Chondrocyte (in vitro differentiated cells): Measurements from ENCODE around the gene COL15A1. TPM values are rescaled to one million over a fixed set of nuclear protein-coding genes. Genes with fewer than 3 reads are reported as not detected.

Experiments used
- DNase-seq: peaks from one replicate; pipeline ENCODE4 v3.0.0; 2021; ENCODE audit warnings: mixed read lengths, low spot score
- H3K27ac Mint-ChIP-seq: one replicate; pipeline ENCODE4 v1.8.0; 2021; ENCODE audit warnings: mild to moderate bottlenecking, moderate library complexity, mixed read lengths; ENCODE audit not compliant: unreplicated experiment
- H3K27me3 Mint-ChIP-seq: 2 replicates; pipeline ENCODE4 v1.8.0; 2021; ENCODE audit warnings: low read depth, mixed read lengths
- H3K36me3 Mint-ChIP-seq: 2 replicates; pipeline ENCODE4 v1.8.0; 2021; ENCODE audit warnings: low read depth, mixed read lengths
- H3K4me1 Mint-ChIP-seq: 2 replicates; pipeline ENCODE4 v1.8.0; 2021; ENCODE audit warnings: low read depth, mild to moderate bottlenecking, mixed read lengths
- H3K4me3 Mint-ChIP-seq: one replicate; pipeline ENCODE4 v1.8.0; 2021; ENCODE audit warnings: mild to moderate bottlenecking, moderate library complexity, mixed read lengths; ENCODE audit not compliant: unreplicated experiment
- H3K9me3 Mint-ChIP-seq: 2 replicates; pipeline ENCODE4 v1.8.0; 2021; ENCODE audit warnings: low read depth, mixed read lengths
- CTCF ChIP-seq: fragments of 200-600 bp; sonication (generic); IDR thresholded peaks from 2 replicates; pipeline ENCODE4 v1.5.0; 2021; ENCODE audit warnings: antibody characterized with exemption, mild to moderate bottlenecking, moderate library complexity
- total RNA-seq: library from RNA; stranded (reverse); gene quantifications from 3 replicates; pipeline ENCODE4 v1.2.1, GENCODE V29; 2021

The COL15A1 gene
- total RNA-seq, 1 donor from 2014 or later, result 5.4 TPM

- H3K36me3 Mint-ChIP-seq, result no peaks in the 10 kb centered on the region
- peaks cover 40% of the 10 kb centered on the region for H3K4me1 Mint-ChIP-seq
- TF ChIP-seq CTCF, result no peak
- peak overlapping the region; percentile 62 for H3K27ac Mint-ChIP-seq
- DNase-seq, result no peak
- H3K4me3 Mint-ChIP-seq, result no peak overlapping the region
- H3K27me3 Mint-ChIP-seq, result peaks cover 10% of the 10 kb centered on the region
- H3K9me3 Mint-ChIP-seq, result peaks cover 6% of the 10 kb centered on the region
Measured at GRCh38 chr9:99058964-99059921, 115.5 kb downstream of the COL15A1 start.

- peaks cover 39% of the 10 kb centered on the region for H3K4me1 Mint-ChIP-seq
Measured at GRCh38 chr9:99060621-99061020, 116.9 kb downstream of the COL15A1 start.

GRCh38 chr9:99062549-99062948 lies 118.8 kb downstream of the COL15A1 start:
- Mint-ChIP-seq H3K27ac (no peak overlapping the region), H3K4me3 (no peak overlapping the region), H3K36me3 (no peaks in the 10 kb centered on the region), H3K4me1 (peaks cover 43% of the 10 kb centered on the region), H3K9me3 (no peaks in the 10 kb centered on the region), H3K27me3 (peaks cover 10% of the 10 kb centered on the region)
- TF ChIP-seq CTCF, result no peak
- DNase-seq, result no peak

More at GRCh38 chr9:99060621-99061020, 116.9 kb downstream of the COL15A1 start:
- Mint-ChIP-seq H3K36me3 (no peaks in the 10 kb centered on the region), H3K4me3 (no peak overlapping the region), H3K27me3 (peaks cover 10% of the 10 kb centered on the region), H3K9me3 (peaks cover 6% of the 10 kb centered on the region), H3K27ac (no peak overlapping the region)
- no peak for TF ChIP-seq CTCF
- no peak for DNase-seq

GRCh38 chr9:99063522-99063921 lies 119.8 kb downstream of the COL15A1 start:
- peaks cover 10% of the 10 kb centered on the region for H3K27me3 Mint-ChIP-seq
- H3K27ac Mint-ChIP-seq, result no peak overlapping the region
- no peak for TF ChIP-seq CTCF
- H3K36me3 Mint-ChIP-seq, result no peaks in the 10 kb centered on the region
- DNase-seq, result no peak
- H3K9me3 Mint-ChIP-seq, result no peaks in the 10 kb centered on the region
- H3K4me1 Mint-ChIP-seq, result peaks cover 33% of the 10 kb centered on the region
- H3K4me3 Mint-ChIP-seq, result no peak overlapping the region

GRCh38 chr9:99066571-99066970 lies 122.9 kb downstream of the COL15A1 start:
- Mint-ChIP-seq H3K36me3 (no peaks in the 10 kb centered on the region), H3K27me3 (peaks cover 10% of the 10 kb centered on the region), H3K4me3 (no peak overlapping the region), H3K27ac (peak overlapping the region; percentile 33), H3K4me1 (peaks cover 43% of the 10 kb centered on the region), H3K9me3 (no peaks in the 10 kb centered on the region)
- no peak for DNase-seq
- TF ChIP-seq CTCF, result no peak
